DMS53 treated with DMSO at 0.1 percent for 48 hours (cell line): ENCODE results near the gene CARD11.
"Not testable (repeated sequence)": the region's sequence is repeated elsewhere in the genome, so short reads cannot be mapped to it uniquely, and the experiment has no call there.

ENCODE experiments used
- DNase-seq: peaks from one replicate; lab custom pipeline; 2025; ENCODE audit not compliant: unreplicated experiment; lab: John Stamatoyannopoulos, UW

Gene CARD11

DNA sequence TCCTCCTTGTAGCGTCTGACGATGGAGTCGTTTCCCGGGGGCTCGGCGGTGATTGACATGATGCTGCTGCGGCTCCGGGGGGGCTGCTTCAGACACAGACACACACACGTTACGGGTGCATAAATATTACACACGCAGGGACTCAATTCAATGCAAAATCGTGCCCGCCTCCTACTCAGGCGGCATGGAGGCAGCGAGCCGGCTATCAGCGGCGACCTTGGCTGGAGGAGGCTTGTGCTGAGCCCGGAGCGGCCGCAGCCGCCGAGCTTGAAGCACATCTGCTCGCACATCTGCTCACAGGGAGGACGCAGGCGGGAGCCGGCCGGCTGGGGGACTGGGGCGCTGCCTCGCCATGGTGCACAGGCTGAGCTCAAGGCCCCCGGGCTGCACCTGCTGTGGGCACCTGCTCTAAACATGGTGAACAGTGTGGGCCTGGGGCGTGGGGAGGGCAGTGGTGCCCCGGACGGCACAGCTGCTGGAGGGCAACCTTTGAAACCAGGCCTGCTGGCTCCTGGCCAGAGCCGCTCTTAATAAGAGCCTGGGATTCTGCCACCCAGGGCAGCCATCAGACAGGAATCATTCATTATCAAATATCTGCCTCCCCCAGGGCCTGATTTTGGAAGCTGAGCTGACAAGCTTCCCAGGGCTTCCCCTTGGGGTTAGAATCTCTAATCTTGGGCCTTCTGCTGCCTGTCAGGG is 114.9 kb downstream of the CARD11 start:
- DNase-seq = no peak

- no peak for DNase-seq
These were observed 115.4 kb downstream of the CARD11 start for GRCh38 chr7:2928256-2928612.

- no peak for DNase-seq
These were observed 116.1 kb downstream of the CARD11 start for GRCh38 chr7:2927592-2927991.

- no peak for DNase-seq
These were observed 116.7 kb downstream of the CARD11 start for GRCh38 chr7:2926896-2927405.

DNA sequence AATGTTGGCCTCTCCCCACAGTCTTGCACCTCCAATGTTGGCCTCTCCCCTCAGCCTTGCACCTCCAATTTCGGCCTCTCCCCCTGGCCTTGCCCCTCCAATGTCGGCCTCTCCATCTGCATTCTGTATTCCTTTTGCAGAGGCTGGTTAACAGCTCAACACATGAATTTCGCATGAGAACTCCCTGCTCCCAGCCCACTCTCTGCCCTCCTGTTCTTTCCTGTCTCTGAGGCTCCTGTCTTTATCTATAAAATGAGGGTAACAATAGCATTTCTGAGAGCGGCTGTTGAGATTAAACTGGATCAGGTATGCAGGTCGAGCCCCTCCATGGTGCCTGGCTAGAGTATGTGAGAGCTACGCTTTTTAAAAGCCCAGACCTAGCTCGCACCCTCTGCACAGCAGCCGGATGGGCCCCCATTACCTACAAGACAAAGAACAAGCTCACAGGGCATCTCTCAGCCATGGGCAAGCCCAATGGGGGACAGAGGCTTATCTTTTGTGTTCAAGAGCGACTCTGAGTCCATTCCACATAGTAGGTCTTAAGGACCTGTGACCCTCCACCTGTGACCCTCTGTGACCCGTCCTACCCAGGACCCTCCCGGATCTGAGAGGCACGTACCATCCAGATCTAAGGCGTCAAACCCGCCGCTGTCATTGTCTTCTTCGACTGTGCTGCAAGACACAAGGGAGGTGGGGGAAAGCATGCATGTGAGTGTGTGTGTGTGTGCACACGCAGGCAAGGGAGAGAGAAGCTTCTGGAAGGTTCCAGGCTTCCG is 117.4 kb downstream of the CARD11 start:
- DNase-seq = no peak

GRCh38 chr7:2924866-2925840 is 118.5 kb downstream of the CARD11 start:
- no peak for DNase-seq

DNA sequence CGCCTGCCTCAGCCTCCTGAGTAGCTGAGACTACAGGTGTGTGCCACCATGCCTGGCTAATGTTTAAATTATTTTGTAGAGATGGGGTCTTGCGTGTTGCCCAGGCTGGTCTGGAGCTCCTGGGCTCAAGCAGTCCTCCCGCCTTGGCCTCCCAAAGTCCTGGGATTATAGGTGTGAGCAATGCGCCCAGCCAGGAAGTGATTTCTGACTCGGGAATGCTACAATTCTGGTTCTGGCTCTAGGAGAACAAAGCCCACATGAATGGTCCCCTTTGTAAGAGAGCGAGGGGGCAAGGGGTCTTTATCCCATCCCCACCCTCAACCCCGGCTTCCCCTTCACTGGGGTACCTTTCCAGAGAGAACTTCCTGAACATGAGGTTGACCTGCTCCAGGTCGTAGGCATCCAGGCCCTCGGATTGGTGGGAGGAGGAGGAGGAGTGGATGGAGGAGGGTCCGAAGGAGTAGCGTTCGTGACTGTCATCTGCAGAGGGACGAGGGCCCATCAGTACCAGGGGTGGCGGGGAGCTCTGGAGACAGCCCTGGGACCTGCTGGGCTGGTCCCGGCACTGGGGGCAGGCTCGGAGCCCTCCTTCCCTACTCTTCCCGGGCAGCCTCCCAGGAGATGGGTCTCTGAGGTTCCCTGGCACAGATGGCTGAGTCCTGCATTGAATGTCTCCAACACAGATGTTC is 119.6 kb downstream of the CARD11 start:
- no peak for DNase-seq

DNA sequence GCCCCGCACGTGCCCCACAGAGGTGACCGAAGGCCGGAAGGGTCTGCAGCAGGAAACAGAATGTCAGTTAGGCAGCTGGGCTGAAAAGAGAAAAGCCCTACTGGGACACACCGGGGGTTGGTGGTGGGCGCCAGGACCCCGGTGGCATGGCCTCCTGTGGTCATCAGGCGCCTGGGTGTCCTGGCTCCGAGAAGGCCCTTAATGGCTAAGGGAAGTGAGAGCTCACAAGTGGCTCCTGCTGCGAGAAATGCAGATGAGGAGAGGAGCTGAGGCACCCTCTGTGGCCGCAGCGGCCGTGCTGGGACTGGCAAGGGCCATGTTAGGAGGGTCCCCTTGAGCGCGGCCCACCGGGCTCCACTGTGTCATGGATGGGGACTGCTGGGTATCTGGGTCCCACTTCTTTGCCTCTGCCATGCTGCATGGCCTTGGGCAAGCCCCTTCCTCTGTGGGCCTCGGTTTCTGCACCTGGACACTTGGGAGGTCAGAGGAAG is 120.3 kb downstream of the CARD11 start:
- no peak for DNase-seq

DNA sequence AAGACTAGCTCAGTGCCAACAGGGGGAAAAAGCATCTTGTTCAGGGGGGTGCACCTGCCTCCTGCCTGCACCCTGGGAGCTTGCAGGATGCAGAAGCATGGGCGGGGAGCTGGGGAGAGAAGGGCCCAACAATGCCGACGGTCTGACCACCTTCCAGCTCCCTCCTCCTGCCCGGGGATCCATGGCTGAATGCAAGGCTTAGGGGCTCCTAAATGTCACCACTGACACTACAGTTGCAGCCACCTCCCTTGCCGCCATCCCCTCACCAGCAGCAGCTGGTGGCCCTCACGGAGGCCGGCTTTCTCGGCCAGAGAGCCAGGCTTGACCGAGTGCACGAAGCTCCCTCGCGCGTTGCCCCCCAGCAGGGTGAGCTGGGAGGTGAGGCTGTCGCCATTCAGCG is 120.8 kb downstream of the CARD11 start:
- DNase-seq = no peak

- DNase-seq = no peak
These were observed 121.3 kb downstream of the CARD11 start for GRCh38 chr7:2922348-2922691.

DNA sequence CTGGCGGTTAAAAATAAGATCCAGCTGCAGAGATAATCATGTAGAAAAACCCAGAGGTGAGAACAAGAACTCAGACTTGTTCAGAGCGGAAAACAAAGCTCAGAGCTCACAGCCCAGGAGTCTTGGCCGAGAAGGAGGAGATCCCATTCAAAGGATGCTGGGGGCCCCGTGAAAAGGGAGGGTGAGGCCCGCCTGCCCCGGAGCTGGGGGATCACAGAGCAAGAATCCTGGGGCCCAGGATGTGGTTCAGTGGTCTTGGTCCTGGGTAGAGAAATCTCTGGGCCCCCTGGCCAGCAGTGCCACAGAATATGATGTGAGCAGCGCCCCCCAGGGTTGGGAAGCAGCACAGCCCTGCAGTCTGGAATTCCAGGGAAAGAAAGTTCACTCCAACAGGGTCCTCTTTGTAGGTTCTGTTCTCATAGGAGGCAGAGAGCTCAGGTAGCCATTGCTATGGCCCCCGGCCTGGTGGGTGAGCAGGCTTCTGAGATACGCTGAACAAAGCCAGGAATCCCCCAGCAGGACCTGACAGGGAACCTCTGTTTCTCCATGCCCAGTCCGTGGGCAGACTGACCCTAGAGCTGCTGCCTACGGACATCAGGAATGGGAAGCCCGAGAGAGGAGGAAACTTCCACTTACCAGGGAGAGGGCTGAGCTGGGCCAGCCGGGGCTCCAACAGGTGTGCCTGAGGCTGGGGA is 121.9 kb downstream of the CARD11 start:
- DNase-seq = no peak

DNA sequence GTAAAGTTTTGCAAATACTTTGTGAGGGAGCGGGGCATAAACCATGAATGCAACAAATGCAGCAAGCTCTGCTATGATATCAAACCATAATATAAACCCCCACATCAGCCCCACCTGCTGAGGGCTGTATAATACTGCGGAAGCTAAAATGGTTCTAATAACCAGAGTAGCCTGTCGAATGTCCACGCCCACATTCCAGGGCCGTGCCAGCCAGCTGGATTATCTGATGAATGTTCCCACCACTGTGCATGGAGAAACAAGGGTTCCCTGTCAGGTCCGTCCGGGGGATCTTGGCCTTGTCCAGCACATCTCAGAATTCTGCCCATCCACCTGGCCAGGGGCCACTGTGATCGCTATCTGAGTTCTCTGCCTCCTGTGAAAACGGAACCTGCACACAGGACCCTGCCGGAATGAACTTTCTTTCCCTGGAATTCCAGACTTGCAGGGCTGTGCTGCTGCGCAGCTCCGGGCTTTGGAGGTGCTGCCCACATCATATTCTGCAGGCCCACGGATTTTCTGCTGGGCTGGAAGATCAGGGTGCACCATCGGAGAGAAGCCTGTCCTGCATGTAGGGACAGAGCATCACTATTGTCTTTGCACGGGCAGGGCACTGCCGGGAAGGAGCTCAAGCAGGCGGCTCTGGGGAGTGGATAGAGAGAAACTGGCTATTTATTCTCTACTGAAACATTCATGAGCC is 122.6 kb downstream of the CARD11 start:
- DNase-seq = no peak

- DNase-seq = not testable (repeated sequence)
These were observed 123.2 kb downstream of the CARD11 start for GRCh38 chr7:2920480-2920879.

DNA sequence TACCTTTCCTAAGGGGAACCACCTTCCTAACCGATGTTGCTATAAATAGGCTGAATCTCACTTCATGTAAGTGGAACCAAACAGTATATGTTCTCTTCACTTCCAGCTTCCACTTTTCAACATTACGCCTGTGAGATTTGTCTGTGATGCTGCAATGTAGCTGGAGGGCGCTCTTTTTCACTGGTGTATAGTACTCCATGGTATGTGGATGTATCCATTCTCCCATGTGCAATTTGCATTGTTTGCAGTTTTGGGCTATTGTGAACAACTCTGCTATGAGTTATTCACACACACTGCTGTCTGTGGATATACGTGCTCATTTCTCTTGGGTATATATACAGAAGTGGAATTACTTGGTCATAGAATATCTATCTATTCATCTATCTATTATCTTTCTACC is 123.6 kb downstream of the CARD11 start:
- no peak for DNase-seq

DNA sequence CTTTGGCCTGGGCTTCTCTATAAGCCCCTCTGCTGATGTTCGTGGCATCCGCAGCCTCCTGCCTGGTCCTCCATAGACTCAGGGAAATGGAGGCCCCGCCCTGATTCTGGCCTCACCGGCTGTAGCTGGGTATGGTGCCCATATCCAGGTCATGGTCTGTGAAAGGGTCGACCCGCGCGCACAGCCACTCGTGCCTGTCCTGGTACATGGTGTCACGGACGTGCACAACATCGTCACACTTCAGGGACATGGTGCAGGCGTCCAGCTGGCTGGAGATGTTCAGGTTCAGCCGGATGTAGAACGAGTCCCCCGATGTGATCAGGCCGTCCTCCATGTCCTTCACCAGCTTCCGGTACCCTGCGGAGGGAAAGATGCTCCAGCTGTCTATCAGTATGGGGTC is 124.4 kb downstream of the CARD11 start:
- no peak for DNase-seq

- no peak for DNase-seq
These were observed 125.3 kb downstream of the CARD11 start for GRCh38 chr7:2918406-2918805.

DNA sequence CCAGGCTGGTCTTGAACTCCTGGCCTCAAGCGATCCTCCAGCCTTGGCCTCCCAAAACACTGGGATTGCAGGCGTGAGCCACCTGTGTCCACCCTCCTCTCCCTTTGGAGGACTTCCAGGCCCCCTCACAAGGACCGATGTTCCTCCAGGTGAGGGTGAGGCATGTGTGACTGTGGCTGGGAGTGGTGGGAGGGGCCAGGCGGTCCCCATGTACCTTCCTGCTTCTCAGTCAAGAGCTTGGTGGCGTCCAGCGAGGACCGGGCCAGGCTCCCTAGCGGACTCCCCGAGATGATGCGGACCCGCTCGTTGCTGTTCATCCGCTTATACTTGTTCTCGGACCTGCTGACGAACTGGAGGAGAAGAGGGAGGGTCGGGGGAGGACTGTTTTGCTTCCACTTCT is 128.6 kb downstream of the CARD11 start:
- no peak for DNase-seq

GRCh38 chr7:2913760-2914387 is 129.8 kb downstream of the CARD11 start:
- no peak for DNase-seq
